Thyroid gland (tissue), 4 donors: Measurements from ENCODE around the gene COL9A3. TPM values are rescaled to one million over a fixed set of nuclear protein-coding genes. Genes with fewer than 3 reads are reported as not detected.

Source experiments
- DNase-seq, 2 donors: peaks; one replicate each; pipeline ENCODE4 v3.0.0-alpha.2; 2019
- H3K27ac ChIP-seq, 3 donors: fragments of 200-600 bp; sonication (generic); 1 replicate in 2 of 3; 2 replicates in 1 of 3; pipeline ENCODE4 v1.5.1; 2016 to 2019; ENCODE audit warnings: mild to moderate bottlenecking in 1 of 3, moderate library complexity in 1 of 3
- H3K27me3 ChIP-seq: fragments of 200-600 bp; sonication (generic); one replicate; pipeline ENCODE4 v1.5.1; 2019
- H3K36me3 ChIP-seq, 2 donors: fragments of 200-600 bp; sonication (generic); one replicate each; pipeline ENCODE4 v1.5.1; 2016 to 2019
- H3K4me1 ChIP-seq, 2 donors: fragments of 200-600 bp; sonication (generic); one replicate each; pipeline ENCODE4 v1.5.1; 2017 to 2019
- H3K4me3 ChIP-seq, 3 donors: fragments of 200-600 bp; sonication (generic); replicated peaks in 1 of 3; 1 replicate in 2 of 3; 2 replicates in 1 of 3; pipeline ENCODE4 v1.5.1; 2016; ENCODE audit warnings: mild to moderate bottlenecking in 1 of 3
- H3K9me3 ChIP-seq: fragments of 200-600 bp; sonication (generic); one replicate; pipeline ENCODE4 v1.5.1; 2017
- CTCF ChIP-seq, 6 experiments: fragments of 200-600 bp in 3 of 6; fragments of 450-650 bp in 3 of 6; sonication (generic) in 3 of 6; IDR thresholded peaks; one replicate each; pipeline ENCODE4 v1.5.1; 2016 to 2019; ENCODE audit warnings: antibody characterized with exemption in 6 of 6, mild to moderate bottlenecking in 2 of 6, inconsistent platforms in 1 of 6, moderate library complexity in 1 of 6
- POLR2A ChIP-seq, 2 donors: fragments of 450-650 bp; IDR thresholded peaks; one replicate each; pipeline ENCODE4 v1.6.1; 2017; ENCODE audit warnings: antibody characterized with exemption in 2 of 2, mild to moderate bottlenecking in 2 of 2, moderate library complexity in 1 of 2
- WGBS, 2 donors: methylation state at CpG; one replicate each; pipeline ENCODE4 v1.1.5; 2017; 5-methylcytosine and 5-hydroxymethylcytosine counted together
- intact Hi-C: fragments of 100-400 bp; cut with DNase I; formaldehyde crosslinking; loops from one replicate; pipeline ENCODE4 v1.15.1; 2023
- total RNA-seq, 4 donors: library from RNA; depleted of rRNA; stranded (reverse); fragments of >200 nt; gene quantifications; one replicate each; pipeline ENCODE4 v1.2.3, GENCODE V29; 2016

COL9A3 gene
- total RNA-seq, 4 donors from 2014 or later: 5.3 to 113 (median 62.8) TPM

- intact Hi-C loops: no loop called here
- Histone ChIP-seq H3K4me1 (peaks cover 34 to 67% of the 10 kb centered on the region in 2 donors), H3K4me3 (no peak overlapping the region), H3K36me3 (no peaks in the 10 kb centered on the region), H3K27me3 (no peaks in the 10 kb centered on the region), H3K9me3 (no peaks in the 10 kb centered on the region), H3K27ac (peak overlapping the region in 1 of 3 donors; percentile 17)
- DNase-seq: no peak
- no peak for TF ChIP-seq POLR2A (IDR thresholded peaks at IDR 0.05)
- no peak for TF ChIP-seq CTCF (IDR thresholded peaks at IDR 0.05)
- 97% methylated on average over 6 of the region's 14 CpGs; no CpG with 5 or more reads in 1 of the 2 donors for WGBS, 2 donors
These were observed 13.4 kb downstream of the COL9A3 start for GRCh38 chr20:62830251-62830650.

GRCh38 chr20:62830821-62831220 is 14.0 kb downstream of the COL9A3 start:
- Histone ChIP-seq H3K36me3 (no peaks in the 10 kb centered on the region), H3K4me1 (peaks cover 34 to 65% of the 10 kb centered on the region in 2 donors), H3K27me3 (no peaks in the 10 kb centered on the region), H3K27ac (peak overlapping the region in 1 of 3 donors; percentile 51), H3K9me3 (no peaks in the 10 kb centered on the region), H3K4me3 (no peak overlapping the region)
- no peak for DNase-seq
- TF ChIP-seq POLR2A (IDR thresholded peaks at IDR 0.05) (no peak), CTCF (IDR thresholded peaks at IDR 0.05) (no peak)
- intact Hi-C loops: no loop called here
- 89 to 100% methylated on average over 20 of the region's 22 CpGs for WGBS, 2 donors

- H3K4me1 ChIP-seq: peaks cover 34 to 63% of the 10 kb centered on the region in 2 donors
- no peaks in the 10 kb centered on the region for H3K9me3 ChIP-seq
- TF ChIP-seq CTCF (IDR thresholded peaks at IDR 0.05) (no peak), POLR2A (IDR thresholded peaks at IDR 0.05) (no peak)
- H3K4me3 ChIP-seq: no peak overlapping the region
- intact Hi-C loops: no loop called here
- peak; percentile 62 to 87 for DNase-seq
- peak overlapping the region in 1 of 3 donors; percentile 51 for H3K27ac ChIP-seq
- no peaks in the 10 kb centered on the region for H3K36me3 ChIP-seq
- H3K27me3 ChIP-seq: no peaks in the 10 kb centered on the region
- 76 to 84% methylated on average over 5 to 8 of the region's 10 CpGs for WGBS, 2 donors
These were observed 14.5 kb downstream of the COL9A3 start for GRCh38 chr20:62831361-62831788.

- TF ChIP-seq CTCF (IDR thresholded peaks at IDR 0.05) (no peak), POLR2A (IDR thresholded peaks at IDR 0.05) (no peak)
- 89 to 93% methylated on average over 10 of the region's 10 CpGs for WGBS, 2 donors
- DNase-seq: no peak
- Histone ChIP-seq H3K4me3 (no peak overlapping the region), H3K27me3 (no peaks in the 10 kb centered on the region), H3K4me1 (peaks cover 34 to 58% of the 10 kb centered on the region in 2 donors), H3K36me3 (no peaks in the 10 kb centered on the region), H3K9me3 (no peaks in the 10 kb centered on the region), H3K27ac (peak overlapping the region in 2 of 3 donors; percentile 50 to 51)
- intact Hi-C loops: no loop called here
These were observed 15.0 kb downstream of the COL9A3 start for GRCh38 chr20:62831854-62832211.

GRCh38 chr20:62832212-62832922 is 15.5 kb downstream of the COL9A3 start:
- H3K27me3 ChIP-seq: no peaks in the 10 kb centered on the region

More at GRCh38 chr20:62832212-62832922, 15.5 kb downstream of the COL9A3 start:
- 42 to 45% methylated on average over 12 to 22 of the region's 22 CpGs for WGBS, 2 donors
- Histone ChIP-seq H3K4me3 (no peak overlapping the region), H3K27ac (peak overlapping the region in 2 of 3 donors; percentile 50 to 51), H3K4me1 (peaks cover 30 to 53% of the 10 kb centered on the region in 2 donors), H3K36me3 (no peaks in the 10 kb centered on the region), H3K9me3 (no peaks in the 10 kb centered on the region)
- TF ChIP-seq POLR2A (IDR thresholded peaks at IDR 0.05) (no peak), CTCF (IDR thresholded peaks at IDR 0.05) (no peak)
- intact Hi-C loops: no loop called here
- DNase-seq: peak; percentile 48 to 49
